Activated CD4-positive, alpha-beta T cell treated with anti-CD3 and anti-CD28 coated beads for 24 hours (primary cell): ENCODE measurements around the gene VEZT.
"Not testable (repeated sequence)": the region's sequence is repeated elsewhere in the genome, so short reads cannot be mapped to it uniquely, and the experiment has no call there.

Experiments
- DNase-seq, 2 donors: peaks; one replicate each; pipeline ENCODE4 v3.0.0-alpha.2; 2020; ENCODE audit warnings: low read depth in 2 of 2

VEZT gene

DNA sequence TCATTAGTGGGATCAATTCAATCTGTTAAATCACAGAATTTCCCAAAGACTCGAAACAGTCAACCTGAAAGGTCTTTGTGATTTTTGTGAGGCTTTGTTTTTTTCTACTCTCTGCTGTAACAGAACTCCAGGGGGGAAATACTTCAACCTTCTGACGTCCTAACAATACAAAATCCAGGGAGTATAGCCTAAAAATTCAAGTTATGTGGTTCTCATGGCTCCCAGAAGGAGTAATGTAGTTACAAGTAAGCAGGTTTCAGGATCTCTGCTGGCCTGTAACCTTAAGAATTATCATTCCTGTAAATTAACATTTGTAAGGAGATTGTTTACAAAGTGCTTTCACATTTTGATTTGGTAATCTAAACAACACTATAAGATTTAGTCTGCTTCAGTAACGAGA is 39.9 kb downstream of the VEZT start:
- DNase-seq = no peak

DNA sequence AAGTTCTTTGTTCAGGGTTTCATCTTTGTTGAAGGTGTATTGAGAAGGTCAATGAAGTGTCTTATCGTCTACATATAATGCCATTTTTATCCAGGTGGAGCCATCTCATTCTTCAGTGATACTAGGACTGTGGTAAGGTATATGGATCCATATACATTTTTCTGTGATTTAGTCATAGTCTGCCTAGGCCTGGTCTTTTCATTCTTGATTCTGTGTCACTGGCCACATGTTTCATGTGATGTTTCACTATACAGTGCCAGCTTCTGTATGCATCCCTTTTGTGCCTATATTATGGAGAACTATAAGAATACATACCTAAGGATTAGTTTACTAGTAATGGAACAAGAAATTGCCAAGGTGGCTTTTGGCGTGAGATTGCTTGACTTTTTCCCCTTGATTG is 40.5 kb downstream of the VEZT start:
- DNase-seq = no peak

DNA sequence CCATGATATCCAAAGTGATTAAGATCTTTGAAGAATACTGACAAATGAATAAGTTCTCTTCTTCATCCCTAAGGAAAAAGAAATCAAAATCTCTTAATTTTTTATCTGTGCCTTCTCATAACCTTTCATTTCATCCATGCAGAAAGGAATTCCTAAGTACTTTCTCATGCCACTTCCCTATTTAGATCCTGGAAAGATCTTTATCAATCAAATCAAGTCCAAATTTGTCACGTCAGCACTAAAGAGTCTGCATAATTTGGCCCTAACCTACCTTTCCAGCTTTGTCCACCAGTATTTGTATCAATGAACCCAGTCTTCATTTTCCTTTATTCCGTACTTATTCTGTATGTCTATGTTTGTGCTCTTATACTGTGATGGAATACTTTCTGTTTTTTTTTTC is 41.2 kb downstream of the VEZT start:
- no peak for DNase-seq

DNA sequence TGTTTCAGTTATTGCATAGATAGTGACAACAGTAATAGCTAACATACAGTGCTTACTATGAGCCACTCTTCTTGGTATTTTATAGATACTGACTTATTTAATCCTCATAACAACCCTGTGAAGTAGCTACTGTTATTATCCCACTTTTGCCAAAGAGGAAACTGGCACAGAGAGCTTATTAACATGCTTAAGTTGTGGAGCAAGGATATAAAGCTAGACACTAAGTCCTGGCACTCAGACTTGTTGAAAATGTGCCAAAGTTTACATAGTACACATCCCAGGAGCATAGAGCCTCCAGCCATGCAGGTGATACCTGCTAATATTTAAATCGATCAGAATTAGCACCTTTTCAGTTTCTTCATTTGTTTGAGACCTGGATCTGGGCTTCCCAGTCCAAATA is 41.8 kb downstream of the VEZT start:
- no peak for DNase-seq

DNA sequence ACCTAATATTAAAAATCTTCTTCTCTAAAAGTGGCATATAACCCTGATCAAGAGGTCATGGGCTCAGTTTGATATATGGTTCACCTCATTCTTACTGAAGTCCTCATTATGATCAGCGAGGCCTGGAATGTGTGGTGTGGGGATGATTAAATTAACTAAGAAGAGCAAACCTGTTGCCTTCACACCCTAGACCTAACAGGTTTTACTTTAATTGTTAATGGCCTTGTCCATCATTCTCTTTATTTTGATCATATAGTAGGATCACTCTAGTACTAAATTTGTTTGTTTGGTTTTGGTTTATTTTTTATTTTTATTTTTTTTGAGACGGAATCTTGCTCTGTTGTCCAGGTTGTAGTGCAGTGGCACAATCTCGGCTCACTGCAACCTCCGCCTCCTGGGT is 43.5 kb downstream of the VEZT start:
- no peak for DNase-seq

DNA sequence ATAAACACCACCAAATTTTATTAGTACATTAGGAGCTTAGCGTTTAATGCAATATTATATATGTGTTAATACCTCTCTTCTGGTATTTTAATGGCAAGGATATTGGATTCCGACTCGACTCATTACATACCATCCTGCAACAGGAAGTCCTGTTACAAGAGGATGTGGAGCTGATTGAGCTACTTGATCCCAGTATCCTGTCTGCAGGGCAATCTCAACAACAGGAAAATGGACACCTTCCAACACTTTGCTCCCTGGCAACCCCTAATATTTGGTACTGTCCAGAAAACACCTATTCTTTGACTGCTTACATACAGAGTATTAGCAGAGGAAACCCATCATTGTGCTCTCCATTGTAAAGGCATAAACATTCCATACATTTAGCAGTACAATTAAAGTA is 45.2 kb downstream of the VEZT start:
- DNase-seq = no peak

DNA sequence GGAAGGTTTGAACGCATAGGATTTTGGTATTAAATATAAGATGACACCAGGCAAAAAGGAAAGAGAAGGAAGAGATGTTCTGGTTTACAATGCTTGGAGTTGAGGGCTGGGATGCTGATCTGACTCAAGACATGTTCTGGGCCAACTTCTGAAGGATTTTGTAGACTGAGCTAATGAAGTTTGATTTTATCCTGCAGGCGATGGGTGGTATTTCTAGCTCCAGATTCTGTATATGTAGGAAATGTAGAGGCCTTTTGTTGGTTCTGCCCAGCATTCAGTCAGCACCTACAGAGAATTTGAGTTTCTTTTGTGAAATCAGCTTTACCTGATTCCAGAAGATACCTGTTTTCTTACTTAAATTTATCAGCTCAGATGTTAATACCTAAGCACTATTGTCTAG is 48.2 kb downstream of the VEZT start:
- DNase-seq = no peak

DNA sequence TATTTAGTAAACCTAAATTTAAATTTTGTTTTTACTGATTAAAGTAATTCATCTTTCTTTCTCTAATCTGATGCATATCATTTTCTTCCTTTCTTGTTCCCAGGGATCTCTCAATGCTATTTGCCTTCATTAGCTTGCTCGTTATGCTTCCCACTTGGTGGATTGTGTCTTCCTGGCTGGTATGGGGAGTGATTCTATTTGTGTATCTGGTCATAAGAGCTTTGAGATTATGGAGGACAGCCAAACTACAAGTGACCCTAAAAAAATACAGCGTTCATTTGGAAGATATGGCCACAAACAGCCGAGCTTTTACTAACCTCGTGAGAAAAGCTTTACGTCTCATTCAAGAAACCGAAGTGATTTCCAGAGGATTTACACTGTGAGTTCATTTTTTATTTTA is 48.6 kb downstream of the VEZT start:
- no peak for DNase-seq

DNA sequence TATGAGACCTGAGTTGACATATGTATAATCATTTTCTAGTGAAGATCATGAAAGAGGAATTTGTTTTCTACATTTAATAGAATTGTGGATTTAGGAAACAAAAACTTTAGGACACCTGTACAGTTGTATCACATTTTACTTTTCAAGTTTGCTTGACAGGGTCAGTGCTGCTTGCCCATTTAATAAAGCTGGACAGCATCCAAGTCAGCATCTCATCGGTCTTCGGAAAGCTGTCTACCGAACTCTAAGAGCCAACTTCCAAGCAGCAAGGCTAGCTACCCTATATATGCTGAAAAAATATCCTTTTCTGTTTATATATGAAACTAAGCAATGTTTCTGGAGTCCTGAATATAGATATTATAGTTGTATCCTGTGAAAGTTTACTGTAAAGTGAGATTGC is 52.3 kb downstream of the VEZT start:
- no peak for DNase-seq

DNA sequence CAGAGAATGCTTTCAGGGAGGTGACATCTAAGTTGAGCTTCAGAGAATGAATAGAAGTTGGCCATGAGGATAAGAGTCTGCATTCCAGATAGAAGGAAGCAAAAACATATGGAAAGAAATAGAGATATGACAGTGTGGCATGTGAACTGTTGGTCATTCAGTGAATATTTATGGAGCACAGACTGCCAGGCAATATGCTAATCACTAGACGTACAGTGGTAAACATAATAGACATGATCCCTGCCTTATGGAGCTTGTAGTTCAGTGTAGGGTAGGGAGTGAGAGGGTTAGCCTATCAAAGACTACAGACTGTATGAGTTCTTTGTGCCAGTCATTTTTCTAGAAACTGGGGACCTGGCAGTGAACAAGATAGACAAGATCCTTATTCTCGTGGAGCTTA is 53.9 kb downstream of the VEZT start:
- no peak for DNase-seq

DNA sequence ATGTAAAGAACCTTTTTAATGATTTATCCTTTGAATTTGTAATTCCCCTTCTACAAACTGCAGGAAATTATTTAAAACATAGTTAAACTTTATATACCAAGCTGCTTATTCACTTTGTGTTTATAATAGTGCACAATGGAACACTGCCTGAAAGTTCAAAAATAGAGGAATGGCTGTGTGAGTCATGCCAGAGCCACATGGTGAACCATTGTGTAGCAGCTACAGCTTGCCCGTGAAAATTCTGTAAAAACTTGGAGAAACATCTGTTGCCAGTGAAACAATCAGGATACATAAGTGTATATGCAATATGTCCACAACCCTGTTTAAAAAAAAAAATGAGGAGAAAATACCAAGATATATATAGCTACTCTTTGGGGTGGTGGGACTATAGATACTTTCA is 59.5 kb downstream of the VEZT start:
- DNase-seq = no peak

DNA sequence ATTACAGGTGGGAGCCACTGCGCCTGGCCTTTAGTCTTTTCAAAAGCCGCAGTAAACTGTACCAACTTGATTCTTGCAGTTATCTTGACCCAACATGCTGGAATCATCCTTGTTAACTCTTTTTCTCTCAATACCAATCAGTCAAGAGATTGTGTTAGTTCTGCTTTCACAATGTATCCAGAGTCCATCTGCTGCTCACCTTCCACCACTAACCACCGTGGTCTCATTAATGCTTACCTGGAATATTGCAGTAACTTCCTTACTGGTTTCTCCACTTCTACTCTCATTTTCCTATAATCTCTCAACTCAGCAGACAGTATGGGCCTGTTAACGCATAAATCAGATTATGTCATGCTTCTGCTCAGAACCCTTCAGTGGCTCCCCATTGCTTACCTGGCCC is 62.2 kb downstream of the VEZT start:
- DNase-seq = no peak

DNA sequence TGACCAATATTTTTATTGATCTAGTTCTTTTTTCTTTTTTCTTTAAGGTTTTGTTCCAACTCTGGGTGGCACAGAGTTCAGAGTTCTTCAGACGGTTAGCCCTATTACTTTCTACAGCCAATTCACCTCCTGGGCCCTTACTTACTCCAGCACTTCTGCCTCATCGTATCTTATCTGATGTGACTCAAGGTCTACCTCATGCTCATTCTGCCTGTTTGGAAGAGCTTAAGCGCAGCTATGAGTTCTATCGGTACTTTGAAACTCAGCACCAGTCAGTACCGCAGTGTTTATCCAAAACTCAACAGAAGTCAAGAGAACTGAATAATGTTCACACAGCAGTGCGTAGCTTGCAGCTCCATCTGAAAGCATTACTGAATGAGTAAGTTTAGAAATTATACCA is 64.7 kb downstream of the VEZT start:
- DNase-seq = no peak

DNA sequence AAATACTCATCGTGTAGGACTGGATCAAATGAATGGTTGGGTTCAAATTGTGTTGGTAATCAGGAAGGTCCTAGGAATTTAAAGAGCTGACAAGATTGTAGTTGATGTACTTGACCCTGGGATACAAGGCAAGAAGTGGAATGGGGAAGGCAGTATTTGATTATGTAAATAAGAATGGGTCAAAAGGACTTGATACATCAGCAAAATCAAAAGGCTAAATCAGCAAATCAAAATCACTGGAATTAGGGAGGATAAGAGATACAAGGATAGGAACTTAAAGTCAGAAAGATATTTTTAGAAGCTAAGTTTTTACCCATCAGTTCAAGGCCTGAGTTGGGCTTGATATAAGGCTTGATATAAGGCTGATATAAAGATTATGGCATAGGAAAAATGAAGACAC is 65.8 kb downstream of the VEZT start:
- DNase-seq = no peak

DNA sequence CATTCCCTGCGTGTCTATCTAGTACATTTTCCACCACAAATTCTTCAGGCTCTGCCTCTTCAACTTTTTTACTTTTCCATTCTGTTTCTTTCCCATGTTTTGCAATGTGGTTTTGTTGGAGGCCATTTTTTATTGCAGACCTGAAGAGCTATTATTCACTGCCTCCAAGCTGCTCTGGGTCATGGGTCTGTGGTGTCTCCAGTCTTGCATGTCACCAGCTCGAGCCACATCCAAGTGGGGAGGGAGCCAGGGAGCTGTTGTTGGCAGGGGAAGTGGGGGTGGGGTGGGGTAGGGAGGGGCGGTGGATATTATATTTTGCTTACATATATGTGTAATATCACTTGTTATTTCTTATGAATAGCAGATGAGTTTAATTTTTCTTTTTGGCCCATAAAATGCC is 69.1 kb downstream of the VEZT start:
- DNase-seq = no peak

DNA sequence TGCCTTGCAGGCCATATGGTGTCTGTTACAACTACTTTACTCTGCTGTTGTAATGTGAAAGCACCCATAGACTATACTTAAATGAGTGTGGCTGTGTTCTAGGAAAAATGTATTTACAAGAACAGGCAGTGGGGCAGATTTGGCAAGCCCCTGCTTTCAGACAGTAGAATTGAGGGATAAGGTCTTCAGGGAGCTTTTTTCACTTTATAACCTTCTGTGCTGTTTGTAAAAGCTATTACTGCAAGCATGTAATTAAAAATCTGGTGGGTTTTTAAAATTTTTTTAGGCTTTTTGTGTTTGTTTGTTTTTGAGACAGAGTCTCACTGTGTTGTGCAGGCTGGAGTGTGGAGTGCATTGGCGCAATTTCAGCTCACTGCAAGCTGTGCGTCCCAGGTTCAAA is 73.9 kb downstream of the VEZT start:
- DNase-seq = no peak

DNA sequence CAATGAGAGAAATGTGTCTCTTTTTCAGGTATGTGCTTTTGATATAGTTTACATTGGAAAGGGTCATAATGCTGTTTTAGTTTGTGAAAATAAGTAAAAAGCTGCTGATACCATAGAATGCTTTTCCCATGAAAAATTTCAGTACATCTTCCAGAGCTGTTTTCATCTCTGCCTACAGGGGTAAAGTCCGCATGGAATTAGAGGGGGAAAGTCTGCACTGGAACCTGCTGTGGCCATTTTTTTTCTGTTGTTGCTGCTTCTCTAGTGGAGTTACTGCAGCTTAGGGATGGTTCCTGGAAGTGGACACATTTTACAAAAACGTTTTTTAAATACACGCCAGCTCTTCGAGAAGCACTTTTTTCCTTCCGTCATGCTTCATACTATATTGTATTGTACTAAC is 81.3 kb downstream of the VEZT start:
- no peak for DNase-seq

DNA sequence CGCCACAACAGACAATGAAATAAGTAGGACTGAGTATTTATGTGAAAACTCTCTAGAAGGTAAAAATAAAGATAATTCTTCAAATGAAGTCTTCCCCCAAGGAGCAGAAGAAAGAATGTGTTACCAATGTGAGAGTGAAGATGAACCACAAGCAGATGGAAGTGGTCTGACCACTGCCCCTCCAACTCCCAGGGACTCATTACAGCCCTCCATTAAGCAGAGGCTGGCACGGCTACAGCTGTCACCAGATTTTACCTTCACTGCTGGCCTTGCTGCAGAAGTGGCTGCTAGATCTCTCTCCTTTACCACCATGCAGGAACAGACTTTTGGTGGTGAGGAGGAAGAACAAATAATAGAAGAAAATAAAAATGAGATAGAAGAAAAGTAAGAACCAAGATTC is 82.7 kb downstream of the VEZT start:
- DNase-seq = no peak

DNA sequence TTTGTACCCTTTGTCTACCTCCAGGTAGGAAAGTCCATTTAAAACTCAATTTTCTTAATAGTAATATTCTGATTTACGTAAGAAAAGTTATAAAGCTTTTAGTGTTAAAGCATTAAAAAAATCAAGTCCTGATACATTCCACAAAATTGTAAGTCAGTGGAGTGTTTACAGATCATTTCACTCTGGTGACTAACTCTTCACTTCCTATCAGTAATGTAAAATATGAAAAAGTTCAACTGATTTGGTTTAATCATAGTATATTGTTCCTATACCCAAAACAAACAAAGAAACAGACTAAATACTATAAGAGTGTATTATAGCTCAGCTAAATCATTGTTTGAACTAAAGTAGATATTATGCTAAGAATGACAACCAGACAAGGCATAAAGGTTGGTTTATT is 85.9 kb downstream of the VEZT start:
- DNase-seq = no peak

DNA sequence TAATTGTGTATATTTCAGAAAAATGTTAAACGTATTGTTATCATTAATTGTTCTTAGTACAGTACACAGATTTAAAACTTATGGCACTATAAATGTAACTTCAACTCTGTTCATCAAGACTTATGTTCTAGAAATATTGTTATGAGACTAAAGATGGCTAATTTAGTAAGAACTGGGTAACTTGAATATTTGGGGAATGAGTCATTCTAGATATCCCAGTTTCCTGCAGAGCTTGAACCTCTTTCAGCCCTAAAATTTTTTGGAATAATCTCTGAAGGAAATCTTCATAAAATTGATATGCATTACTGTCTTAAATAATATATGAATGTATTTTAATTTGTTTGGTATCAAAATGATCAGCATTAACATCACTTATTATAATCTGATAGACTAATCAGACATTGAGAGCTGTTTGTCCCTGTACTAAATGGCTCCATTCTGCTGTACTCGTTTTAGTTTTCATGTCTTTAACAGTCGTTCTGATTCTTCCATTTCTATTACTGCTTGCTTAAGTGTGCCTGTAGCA is 87.1 kb downstream of the VEZT start:
- DNase-seq = no peak

DNA sequence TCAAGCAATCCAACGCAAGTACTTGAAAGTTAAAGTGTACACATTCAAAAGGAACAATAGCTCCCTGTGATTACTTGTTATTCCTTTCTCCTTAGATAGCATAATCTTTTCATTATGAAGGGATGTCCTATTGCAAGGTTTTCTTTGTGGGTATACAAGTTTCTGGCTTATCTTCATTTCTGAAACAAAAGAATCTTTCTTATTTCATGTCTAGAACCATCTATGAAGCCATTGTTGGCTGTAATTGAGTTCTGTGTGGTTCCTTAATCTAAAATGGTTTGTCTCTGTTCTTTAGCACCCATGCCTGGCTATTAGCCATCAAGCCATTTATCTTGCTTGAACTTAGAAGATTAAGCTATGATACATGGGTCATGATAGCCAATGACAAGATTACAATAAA is 95.0 kb downstream of the VEZT start:
- DNase-seq = no peak

DNA sequence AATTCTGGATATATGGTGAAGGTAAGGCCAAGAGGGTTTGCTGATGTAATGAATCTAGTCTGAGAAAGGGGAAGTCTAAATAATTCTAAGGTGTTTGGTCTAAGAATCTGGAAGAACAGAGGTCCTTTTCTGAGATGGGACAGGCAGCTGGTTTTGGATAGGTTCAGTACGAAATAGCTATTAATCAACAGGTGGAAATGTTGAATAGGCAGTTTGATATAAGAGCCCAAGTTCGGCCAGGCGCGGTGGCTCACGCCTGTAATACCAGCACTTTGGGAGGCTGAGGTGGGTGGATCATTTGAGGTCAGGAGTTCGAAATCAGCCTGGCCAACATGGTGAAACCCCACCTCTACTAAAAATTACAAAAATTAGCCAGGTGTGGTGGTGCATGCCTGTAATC is 97.1 kb downstream of the VEZT start:
- DNase-seq = not testable (repeated sequence)

DNA sequence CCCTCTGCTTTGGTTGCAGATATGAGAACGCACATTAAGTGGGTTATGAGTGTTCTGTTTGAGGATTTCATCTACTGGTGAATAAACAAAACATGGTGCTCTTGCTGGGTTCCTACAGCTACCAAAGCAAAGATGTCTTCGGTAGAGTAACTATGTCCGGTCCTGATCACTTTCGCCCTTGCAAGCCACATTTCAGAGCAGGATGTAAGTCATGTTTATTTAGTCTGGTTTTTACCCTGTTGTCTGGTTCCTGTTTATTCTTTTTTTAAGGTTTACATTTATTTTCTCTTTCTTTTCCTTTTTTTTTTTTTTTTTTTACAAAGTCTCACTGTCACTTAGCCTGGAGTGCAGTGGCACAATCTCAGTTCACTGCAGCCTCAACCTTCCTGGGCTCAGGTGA is 99.2 kb downstream of the VEZT start:
- no peak for DNase-seq

DNA sequence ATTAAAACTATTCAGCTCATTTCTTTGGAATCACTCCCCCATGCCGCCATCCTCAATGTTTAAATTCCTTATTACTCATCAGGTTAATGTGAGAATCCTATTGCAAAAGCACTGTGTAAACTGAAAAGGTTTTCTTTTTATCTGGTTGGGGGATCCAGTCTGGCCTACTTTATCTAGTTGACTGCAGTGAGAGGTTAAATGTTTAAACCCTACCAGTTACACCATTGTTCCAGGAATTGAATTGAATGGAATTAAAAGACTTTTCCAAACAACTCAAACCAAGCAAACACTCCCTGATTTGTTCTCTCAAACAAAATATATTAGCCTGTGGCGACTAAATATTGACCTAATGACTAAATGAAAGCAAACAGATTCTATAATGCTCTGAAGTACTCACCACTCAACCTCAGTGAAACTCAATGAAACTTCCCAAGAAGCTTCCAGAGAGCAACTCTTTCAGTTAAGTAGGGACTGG is 100.5 kb downstream of the VEZT start:
- DNase-seq = no peak
